ENCODE results near the gene BMP7. TPM values are rescaled to one million over a fixed set of nuclear protein-coding genes. Genes with fewer than 3 reads are reported as not detected.

The BMP7 gene
- total RNA-seq, 1 donor from 2014 or later: 3.7 TPM

GRCh38 chr20:57210054-57210910, 56.2 kb downstream of the BMP7 start:
- H3K9ac ChIP-seq (ENCODE audit: low read depth in 1 of 3, low read length in 3 of 3): no peak overlapping the region
- peaks cover 7 to 13% (median 8%) of the 10 kb centered on the region in 3 donors for H3K4me1 ChIP-seq (ENCODE audit: control insufficient read depth in 3 of 3, insufficient read depth in 3 of 3, low read length in 3 of 3)
- H3K4me3 ChIP-seq (ENCODE audit: low read length in 3 of 3): no peak overlapping the region
- H3K27ac ChIP-seq (ENCODE audit: low read depth, low read length): no peak overlapping the region
- H3K36me3 ChIP-seq (ENCODE audit: control insufficient read depth in 3 of 3, insufficient read depth in 3 of 3, low read length in 3 of 3): no peaks in the 10 kb centered on the region
- peaks cover 0 to 4% (median 0%) of the 10 kb centered on the region in 3 donors for H3K9me3 ChIP-seq (ENCODE audit: control insufficient read depth in 3 of 3, low read length in 3 of 3)
- peaks cover 0 to 4% (median 3%) of the 10 kb centered on the region in 3 donors for H3K27me3 ChIP-seq (ENCODE audit: control insufficient read depth in 3 of 3, insufficient read depth in 3 of 3, low read length in 3 of 3)

DNA sequence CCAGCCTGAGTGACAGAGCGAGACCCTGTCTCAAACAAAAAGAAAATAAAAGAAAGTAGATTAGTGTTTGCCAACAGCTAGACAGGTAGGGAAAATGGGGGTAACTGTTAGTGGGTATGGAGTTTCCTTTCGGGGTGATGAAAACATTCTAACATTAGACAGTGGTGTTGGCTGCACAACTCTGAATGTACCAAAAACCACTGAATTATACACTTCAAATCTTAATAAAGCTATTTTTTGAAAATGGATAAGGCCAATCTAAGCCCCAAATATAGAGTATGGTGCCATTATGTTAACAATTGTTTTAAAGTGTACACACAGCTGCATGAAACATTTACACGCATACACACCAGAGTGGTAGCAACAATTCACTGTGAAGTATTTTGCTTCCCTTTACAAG, 57.0 kb downstream of the BMP7 start:
- Histone ChIP-seq H3K9ac (ENCODE audit: low read depth in 1 of 3, low read length in 3 of 3) (no peak overlapping the region), H3K27me3 (ENCODE audit: control insufficient read depth in 3 of 3, insufficient read depth in 3 of 3, low read length in 3 of 3) (peaks cover 0 to 4% (median 2%) of the 10 kb centered on the region in 3 donors), H3K36me3 (ENCODE audit: control insufficient read depth in 3 of 3, insufficient read depth in 3 of 3, low read length in 3 of 3) (no peaks in the 10 kb centered on the region), H3K27ac (ENCODE audit: low read depth, low read length) (no peak overlapping the region), H3K4me3 (ENCODE audit: low read length in 3 of 3) (no peak overlapping the region), H3K9me3 (ENCODE audit: control insufficient read depth in 3 of 3, low read length in 3 of 3) (peaks cover 0 to 4% (median 0%) of the 10 kb centered on the region in 3 donors), H3K4me1 (ENCODE audit: control insufficient read depth in 3 of 3, insufficient read depth in 3 of 3, low read length in 3 of 3) (peaks cover 7 to 13% (median 8%) of the 10 kb centered on the region in 3 donors)

- peaks cover 0 to 7% (median 4%) of the 10 kb centered on the region in 3 donors for H3K27me3 ChIP-seq (ENCODE audit: control insufficient read depth in 3 of 3, insufficient read depth in 3 of 3, low read length in 3 of 3)
Measured at GRCh38 chr20:57208198-57208597, 58.2 kb downstream of the BMP7 start.

DNA sequence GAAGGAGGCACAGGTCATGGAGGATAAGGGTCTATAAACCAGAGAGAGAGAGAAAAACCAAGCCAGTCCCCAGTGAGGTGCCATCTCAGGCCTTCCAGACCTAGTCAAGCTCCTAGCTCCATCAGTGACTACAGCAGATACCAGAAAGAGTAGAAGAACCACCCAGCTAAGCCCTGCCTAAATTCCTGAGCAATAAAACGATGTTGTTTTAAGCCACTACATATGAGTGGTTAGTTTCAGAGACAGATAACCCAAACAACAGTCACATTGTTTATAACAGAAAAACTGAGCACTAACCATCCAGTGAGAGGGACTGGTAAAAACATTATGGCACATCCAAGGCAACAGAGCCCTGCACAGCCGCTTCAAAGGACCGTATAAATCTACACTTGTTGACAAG, 59.2 kb downstream of the BMP7 start:
- H3K4me1 ChIP-seq (ENCODE audit: control insufficient read depth in 3 of 3, insufficient read depth in 3 of 3, low read length in 3 of 3): peaks cover 5 to 6% (median 5%) of the 10 kb centered on the region in 3 donors
- peaks cover 4 to 12% (median 4%) of the 10 kb centered on the region in 3 donors for H3K27me3 ChIP-seq (ENCODE audit: control insufficient read depth in 3 of 3, insufficient read depth in 3 of 3, low read length in 3 of 3)
- no peaks in the 10 kb centered on the region for H3K36me3 ChIP-seq (ENCODE audit: control insufficient read depth in 3 of 3, insufficient read depth in 3 of 3, low read length in 3 of 3)
- no peak overlapping the region for H3K27ac ChIP-seq (ENCODE audit: low read depth, low read length)
- no peak overlapping the region for H3K4me3 ChIP-seq (ENCODE audit: low read length in 3 of 3)
- peaks cover 0 to 4% (median 0%) of the 10 kb centered on the region in 3 donors for H3K9me3 ChIP-seq (ENCODE audit: control insufficient read depth in 3 of 3, low read length in 3 of 3)
- no peak overlapping the region for H3K9ac ChIP-seq (ENCODE audit: low read depth in 1 of 3, low read length in 3 of 3)

More at GRCh38 chr20:57208198-57208597, 58.2 kb downstream of the BMP7 start:
- Histone ChIP-seq H3K27ac (ENCODE audit: low read depth, low read length) (no peak overlapping the region), H3K9me3 (ENCODE audit: control insufficient read depth in 3 of 3, low read length in 3 of 3) (peaks cover 0 to 4% (median 0%) of the 10 kb centered on the region in 3 donors), H3K4me1 (ENCODE audit: control insufficient read depth in 3 of 3, insufficient read depth in 3 of 3, low read length in 3 of 3) (peaks cover 7 to 13% (median 8%) of the 10 kb centered on the region in 3 donors), H3K4me3 (ENCODE audit: low read length in 3 of 3) (no peak overlapping the region), H3K36me3 (ENCODE audit: control insufficient read depth in 3 of 3, insufficient read depth in 3 of 3, low read length in 3 of 3) (no peaks in the 10 kb centered on the region), H3K9ac (ENCODE audit: low read depth in 1 of 3, low read length in 3 of 3) (no peak overlapping the region)

GRCh38 chr20:57205606-57206219, 60.7 kb downstream of the BMP7 start:
- H3K9me3 ChIP-seq (ENCODE audit: control insufficient read depth in 3 of 3, low read length in 3 of 3): peaks cover 0 to 4% (median 0%) of the 10 kb centered on the region in 3 donors
- no peaks in the 10 kb centered on the region for H3K4me1 ChIP-seq (ENCODE audit: control insufficient read depth in 3 of 3, insufficient read depth in 3 of 3, low read length in 3 of 3)
- H3K4me3 ChIP-seq (ENCODE audit: low read length in 3 of 3): no peak overlapping the region
- peaks cover 3 to 12% (median 8%) of the 10 kb centered on the region in 3 donors for H3K27me3 ChIP-seq (ENCODE audit: control insufficient read depth in 3 of 3, insufficient read depth in 3 of 3, low read length in 3 of 3)
- no peaks in the 10 kb centered on the region for H3K36me3 ChIP-seq (ENCODE audit: control insufficient read depth in 3 of 3, insufficient read depth in 3 of 3, low read length in 3 of 3)
- H3K9ac ChIP-seq (ENCODE audit: low read depth in 1 of 3, low read length in 3 of 3): no peak overlapping the region
- H3K27ac ChIP-seq (ENCODE audit: low read depth, low read length): no peak overlapping the region

DNA sequence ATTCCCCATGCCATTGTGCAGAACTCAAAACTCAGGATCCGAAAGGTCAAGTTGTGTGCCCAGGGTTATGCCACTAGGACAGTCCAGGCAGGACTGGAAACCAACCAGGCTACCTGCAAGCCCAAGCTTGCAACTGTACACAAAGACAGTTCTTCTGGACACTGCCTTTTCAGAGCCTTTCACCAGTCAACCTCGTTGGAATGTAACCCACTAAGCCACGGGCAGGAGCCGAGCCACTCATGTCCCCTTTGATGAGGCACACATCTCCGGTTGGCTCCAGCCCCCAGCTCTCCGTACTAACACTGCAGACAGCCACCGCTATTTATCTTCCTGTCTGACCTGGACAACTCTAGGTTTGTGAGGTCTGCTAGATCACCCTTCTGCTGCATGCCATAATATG, 62.5 kb downstream of the BMP7 start:
- no peak overlapping the region for H3K9ac ChIP-seq (ENCODE audit: low read depth in 1 of 3, low read length in 3 of 3)
- H3K9me3 ChIP-seq (ENCODE audit: control insufficient read depth in 3 of 3, low read length in 3 of 3): peaks cover 0 to 4% (median 0%) of the 10 kb centered on the region in 3 donors
- H3K27me3 ChIP-seq (ENCODE audit: control insufficient read depth in 3 of 3, insufficient read depth in 3 of 3, low read length in 3 of 3): peaks cover 7 to 21% (median 12%) of the 10 kb centered on the region in 3 donors
- no peaks in the 10 kb centered on the region for H3K36me3 ChIP-seq (ENCODE audit: control insufficient read depth in 3 of 3, insufficient read depth in 3 of 3, low read length in 3 of 3)
- H3K4me3 ChIP-seq (ENCODE audit: low read length in 3 of 3): no peak overlapping the region
- H3K4me1 ChIP-seq (ENCODE audit: control insufficient read depth in 3 of 3, insufficient read depth in 3 of 3, low read length in 3 of 3): peaks cover 0 to 4% (median 0%) of the 10 kb centered on the region in 3 donors
- H3K27ac ChIP-seq (ENCODE audit: low read depth, low read length): no peak overlapping the region

DNA sequence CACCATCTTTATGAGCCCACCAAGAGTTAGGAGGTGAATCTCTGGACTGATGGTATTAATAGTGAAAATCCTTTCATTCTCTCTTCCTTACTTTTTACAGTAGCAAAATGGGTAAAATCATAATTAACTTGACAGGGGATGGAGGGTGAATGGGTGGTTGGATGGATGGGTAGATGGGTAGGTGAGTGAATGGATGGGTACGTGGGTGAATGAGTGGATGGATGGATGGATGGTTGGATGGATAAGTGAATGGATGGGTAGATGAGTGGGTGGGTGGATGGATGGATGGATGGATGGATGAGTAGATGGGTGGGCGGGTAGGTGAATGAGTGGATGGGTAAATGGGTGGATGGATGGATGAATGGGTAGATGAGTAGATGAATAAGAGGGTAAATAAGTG, 63.2 kb downstream of the BMP7 start:
- Histone ChIP-seq H3K36me3 (ENCODE audit: control insufficient read depth in 3 of 3, insufficient read depth in 3 of 3, low read length in 3 of 3) (no peaks in the 10 kb centered on the region), H3K9ac (ENCODE audit: low read depth in 1 of 3, low read length in 3 of 3) (no peak overlapping the region)

GRCh38 chr20:57202309-57202708, 64.1 kb downstream of the BMP7 start:
- Histone ChIP-seq H3K36me3 (ENCODE audit: control insufficient read depth in 3 of 3, insufficient read depth in 3 of 3, low read length in 3 of 3) (no peaks in the 10 kb centered on the region), H3K27me3 (ENCODE audit: control insufficient read depth in 3 of 3, insufficient read depth in 3 of 3, low read length in 3 of 3) (peaks cover 12 to 33% (median 20%) of the 10 kb centered on the region in 3 donors), H3K9ac (ENCODE audit: low read depth in 1 of 3, low read length in 3 of 3) (no peak overlapping the region), H3K4me3 (ENCODE audit: low read length in 3 of 3) (no peak overlapping the region), H3K4me1 (ENCODE audit: control insufficient read depth in 3 of 3, insufficient read depth in 3 of 3, low read length in 3 of 3) (peaks cover 0 to 4% (median 0%) of the 10 kb centered on the region in 3 donors), H3K27ac (ENCODE audit: low read depth, low read length) (no peak overlapping the region), H3K9me3 (ENCODE audit: control insufficient read depth in 3 of 3, low read length in 3 of 3) (peaks cover 0 to 4% (median 0%) of the 10 kb centered on the region in 3 donors)

More for the DNA sequence above, 63.2 kb downstream of the BMP7 start:
- no peak overlapping the region for H3K4me3 ChIP-seq (ENCODE audit: low read length in 3 of 3)
- H3K4me1 ChIP-seq (ENCODE audit: control insufficient read depth in 3 of 3, insufficient read depth in 3 of 3, low read length in 3 of 3): peaks cover 0 to 4% (median 0%) of the 10 kb centered on the region in 3 donors
- peaks cover 0 to 4% (median 0%) of the 10 kb centered on the region in 3 donors for H3K9me3 ChIP-seq (ENCODE audit: control insufficient read depth in 3 of 3, low read length in 3 of 3)
- no peak overlapping the region for H3K27ac ChIP-seq (ENCODE audit: low read depth, low read length)
- H3K27me3 ChIP-seq (ENCODE audit: control insufficient read depth in 3 of 3, insufficient read depth in 3 of 3, low read length in 3 of 3): peaks cover 12 to 27% (median 12%) of the 10 kb centered on the region in 3 donors

GRCh38 chr20:57200882-57201695, 65.4 kb downstream of the BMP7 start:
- Histone ChIP-seq H3K4me1 (ENCODE audit: control insufficient read depth in 3 of 3, insufficient read depth in 3 of 3, low read length in 3 of 3) (peaks cover 0 to 4% (median 0%) of the 10 kb centered on the region in 3 donors), H3K27me3 (ENCODE audit: control insufficient read depth in 3 of 3, insufficient read depth in 3 of 3, low read length in 3 of 3) (peaks cover 14 to 37% (median 22%) of the 10 kb centered on the region in 3 donors), H3K9me3 (ENCODE audit: control insufficient read depth in 3 of 3, low read length in 3 of 3) (no peaks in the 10 kb centered on the region), H3K4me3 (ENCODE audit: low read length in 3 of 3) (no peak overlapping the region), H3K36me3 (ENCODE audit: control insufficient read depth in 3 of 3, insufficient read depth in 3 of 3, low read length in 3 of 3) (no peaks in the 10 kb centered on the region), H3K27ac (ENCODE audit: low read depth, low read length) (no peak overlapping the region), H3K9ac (ENCODE audit: low read depth in 1 of 3, low read length in 3 of 3) (no peak overlapping the region)
